Left kidney (tissue), 8 donors: ENCODE data around the gene CMPK2. TPM values are rescaled to one million over a fixed set of nuclear protein-coding genes. Genes with fewer than 3 reads are reported as not detected.
A peak's percentile ranks its signal among the peaks of the same experiment; 100 is the strongest.
"Not testable (repeated sequence)": the region's sequence is repeated elsewhere in the genome, so short reads cannot be mapped to it uniquely, and the experiment has no call there.

ENCODE experiments used
- DNase-seq: peaks from one replicate; pipeline ENCODE4 v3.0.0-alpha.2; 2013
- long read RNA-seq, 8 donors: transcript quantifications; one replicate each; lab custom pipeline, GENCODE V29; 2026
- polyA plus RNA-seq: library from polyadenylated mRNA; unstranded; fragments of 120-200 nt; gene quantifications from one replicate; pipeline ENCODE4 v1.2.1, GENCODE V29; 2013; ENCODE audit not compliant: insufficient read length

Gene CMPK2
- 4.0 TPM for polyA plus RNA-seq
- long read RNA-seq, donor 1, partial matches to known transcripts, result 0 of 4 reads
- long read RNA-seq, donor 1, other reads (novel, unspliced or antisense), result 0 of 4 reads
- long read RNA-seq, donor 2, partial matches to known transcripts, result 0 of 1 reads
- long read RNA-seq, donor 2, other reads (novel, unspliced or antisense), result 0 of 1 reads
- long read RNA-seq, donor 3, partial matches to known transcripts, result 0 of 1 reads
- long read RNA-seq, donor 3, other reads (novel, unspliced or antisense), result 0 of 1 reads
- long read RNA-seq, donor 4, result 0 reads
- long read RNA-seq, donor 5, partial matches to known transcripts, result 0 of 2 reads
- long read RNA-seq, donor 5, other reads (novel, unspliced or antisense), result 0 of 2 reads
- long read RNA-seq, donor 6, partial matches to known transcripts, result 0 of 1 reads
- long read RNA-seq, donor 6, other reads (novel, unspliced or antisense), result 0 of 1 reads
- long read RNA-seq, donor 7, partial matches to known transcripts, result 0 of 1 reads
- long read RNA-seq, donor 7, other reads (novel, unspliced or antisense), result 0 of 1 reads
- long read RNA-seq, donor 8, result 0 reads

- peak; percentile 40 for DNase-seq
Observed at GRCh38 chr2:6865346-6866274, at the start of gene CMPK2. CMPK2 (minus strand) TSS chr2:6865907; CDS start chr2:6865696, 211 bp downstream.

GRCh38 chr2:6915399-6915798 is 49.7 kb upstream of the CMPK2 start:
- DNase-seq, result no peak

GRCh38 chr2:6914828-6915227 is 49.1 kb upstream of the CMPK2 start:
- no peak for DNase-seq

- no peak for DNase-seq
Observed at GRCh38 chr2:6913415-6914157, 47.9 kb upstream of the CMPK2 start.

- DNase-seq, result no peak
Observed at GRCh38 chr2:6911721-6912120, 46.0 kb upstream of the CMPK2 start.

- no peak for DNase-seq
Observed at GRCh38 chr2:6909431-6910385, 44.0 kb upstream of the CMPK2 start.

GRCh38 chr2:6908291-6908690 is 42.6 kb upstream of the CMPK2 start:
- DNase-seq, result no peak

GRCh38 chr2:6906165-6906741 is 40.5 kb upstream of the CMPK2 start:
- no peak for DNase-seq

GRCh38 chr2:6905668-6906067 is 40.0 kb upstream of the CMPK2 start:
- no peak for DNase-seq

GRCh38 chr2:6902581-6902980 is 36.9 kb upstream of the CMPK2 start:
- not testable (repeated sequence) for DNase-seq

GRCh38 chr2:6896930-6897759 is 31.4 kb upstream of the CMPK2 start:
- no peak for DNase-seq

GRCh38 chr2:6893876-6894482 is 28.3 kb upstream of the CMPK2 start:
- no peak for DNase-seq

GRCh38 chr2:6888724-6889123 is 23.0 kb upstream of the CMPK2 start:
- DNase-seq, result no peak

GRCh38 chr2:6887751-6888192 is 22.1 kb upstream of the CMPK2 start:
- DNase-seq, result no peak

GRCh38 chr2:6885968-6886367 is 20.3 kb upstream of the CMPK2 start:
- no peak for DNase-seq

GRCh38 chr2:6885551-6885950 is 19.8 kb upstream of the CMPK2 start:
- no peak for DNase-seq

GRCh38 chr2:6883448-6884122 is 17.9 kb upstream of the CMPK2 start:
- no peak for DNase-seq

- DNase-seq, result no peak
Observed at GRCh38 chr2:6881516-6881915, 15.8 kb upstream of the CMPK2 start.
